HFF-Myc (cell line): ENCODE data around the gene TSPOAP1.

Experiments
- DNase-seq: peaks from one replicate; pipeline ENCODE4 v3.0.0-alpha.2; 2011; ENCODE audit warnings: low read depth; ENCODE audit errors: extremely low read depth
- H3K4me3 ChIP-seq: replicated peaks from 2 replicates; pipeline ENCODE4 v1.5.1; 2011; ENCODE audit warnings: low read depth, mild to moderate bottlenecking, control low read depth, low read length
- TF ChIP-seq, protein P1 (sequence below): IDR thresholded peaks from 2 replicates; pipeline ENCODE4 v1.5.1; 2012; ENCODE audit warnings: mild to moderate bottlenecking, low read depth, low read length, control low read depth; ENCODE audit errors: missing control alignments

Gene TSPOAP1

GRCh38 chr17:58328195-58329034 lies at the start of gene TSPOAP1:
TSPOAP1 (minus strand) TSS chr17:58328795; CDS start chr17:58327920, 875 bp downstream.
- no peak for DNase-seq
- no peak within 1 kb of the TSS for H3K4me3 ChIP-seq
- TF ChIP-seq, protein P1, sequence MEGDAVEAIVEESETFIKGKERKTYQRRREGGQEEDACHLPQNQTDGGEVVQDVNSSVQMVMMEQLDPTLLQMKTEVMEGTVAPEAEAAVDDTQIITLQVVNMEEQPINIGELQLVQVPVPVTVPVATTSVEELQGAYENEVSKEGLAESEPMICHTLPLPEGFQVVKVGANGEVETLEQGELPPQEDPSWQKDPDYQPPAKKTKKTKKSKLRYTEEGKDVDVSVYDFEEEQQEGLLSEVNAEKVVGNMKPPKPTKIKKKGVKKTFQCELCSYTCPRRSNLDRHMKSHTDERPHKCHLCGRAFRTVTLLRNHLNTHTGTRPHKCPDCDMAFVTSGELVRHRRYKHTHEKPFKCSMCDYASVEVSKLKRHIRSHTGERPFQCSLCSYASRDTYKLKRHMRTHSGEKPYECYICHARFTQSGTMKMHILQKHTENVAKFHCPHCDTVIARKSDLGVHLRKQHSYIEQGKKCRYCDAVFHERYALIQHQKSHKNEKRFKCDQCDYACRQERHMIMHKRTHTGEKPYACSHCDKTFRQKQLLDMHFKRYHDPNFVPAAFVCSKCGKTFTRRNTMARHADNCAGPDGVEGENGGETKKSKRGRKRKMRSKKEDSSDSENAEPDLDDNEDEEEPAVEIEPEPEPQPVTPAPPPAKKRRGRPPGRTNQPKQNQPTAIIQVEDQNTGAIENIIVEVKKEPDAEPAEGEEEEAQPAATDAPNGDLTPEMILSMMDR, result no peak

- no peak for DNase-seq
- H3K4me3 ChIP-seq, result no peak overlapping the region
- TF ChIP-seq, protein P1, result no peak
Measured at GRCh38 chr17:58377661-58378060, 49.1 kb upstream of the TSPOAP1 start.

DNA sequence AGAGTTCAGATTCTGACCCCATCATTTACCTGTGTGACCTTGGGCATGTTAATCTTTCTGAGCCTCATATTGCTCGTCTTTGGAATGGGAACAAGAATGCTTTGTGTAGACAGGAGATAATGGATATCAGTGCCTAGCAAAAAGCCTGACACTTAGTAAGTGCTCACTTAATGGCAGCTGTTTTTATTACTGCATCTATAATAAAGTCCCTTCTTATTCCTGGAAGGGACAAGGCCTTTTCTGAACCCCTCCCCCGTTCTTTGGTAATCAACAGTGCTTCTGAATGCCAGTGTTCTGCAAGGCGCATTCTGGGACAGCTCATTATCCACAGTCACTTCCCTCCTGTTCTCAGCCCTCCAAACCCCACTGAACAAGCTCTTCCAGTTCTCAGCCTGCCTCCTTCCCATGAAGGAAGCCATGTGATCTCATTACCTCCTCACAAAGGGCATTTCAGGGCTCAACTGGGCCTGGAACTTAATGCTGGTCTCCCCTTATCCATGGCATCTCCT lies 48.6 kb upstream of the TSPOAP1 start:
- DNase-seq, result no peak
- H3K4me3 ChIP-seq, result no peak overlapping the region
- TF ChIP-seq, protein P1, result no peak

GRCh38 chr17:58376472-58377000 lies 47.9 kb upstream of the TSPOAP1 start:
- no peak overlapping the region for H3K4me3 ChIP-seq
- no peak for DNase-seq
- TF ChIP-seq, protein P1, result no peak

DNA sequence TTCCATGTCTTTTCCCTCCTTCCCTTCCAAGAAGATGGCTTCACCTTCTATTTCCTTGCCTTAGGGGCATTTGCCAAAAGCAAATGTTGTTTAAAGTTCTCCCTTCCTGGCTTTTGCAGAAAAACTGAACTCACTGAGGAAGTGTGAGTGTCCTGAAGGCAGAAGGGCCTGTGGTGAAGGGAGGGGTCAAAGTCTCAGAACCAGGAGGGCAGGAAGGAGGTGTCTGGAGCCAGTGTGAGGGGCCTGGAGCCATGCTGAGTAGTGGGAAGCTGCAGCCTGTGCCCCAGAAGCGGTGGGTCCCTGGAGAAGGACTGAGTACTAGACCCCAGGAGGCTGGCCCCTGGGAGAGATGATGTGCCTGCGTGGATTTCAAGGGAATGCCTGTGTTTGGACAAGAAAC lies 47.2 kb upstream of the TSPOAP1 start:
- DNase-seq, result no peak
- TF ChIP-seq, protein P1, result no peak
- H3K4me3 ChIP-seq, result no peak overlapping the region

DNA sequence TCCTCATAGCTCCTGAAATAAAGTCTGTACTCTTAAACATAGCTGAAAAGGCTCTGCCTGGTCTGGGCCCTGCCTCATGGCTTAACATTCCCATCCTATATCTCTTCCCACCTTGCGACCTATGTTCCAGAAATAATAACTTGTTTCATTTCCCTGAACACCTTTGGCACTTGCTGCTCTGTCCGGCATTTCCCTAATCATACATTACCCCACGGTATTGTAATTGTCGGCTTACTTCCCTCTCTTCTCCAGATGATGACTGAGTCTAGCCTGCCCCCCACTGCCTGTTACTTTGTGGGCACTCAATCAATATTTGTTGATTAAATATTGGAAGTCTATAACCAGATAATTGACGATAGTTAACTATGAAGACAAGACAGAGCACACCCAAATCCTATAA lies 46.7 kb upstream of the TSPOAP1 start:
- no peak overlapping the region for H3K4me3 ChIP-seq
- TF ChIP-seq, protein P1, result no peak
- no peak for DNase-seq
